Activated CD4-positive, alpha-beta T cell treated with anti-CD3 and anti-CD28 coated beads, Interleukin-2, amount 50 U/mL, for 24 hours (primary cell): ENCODE data around the gene TMEM120A.

ENCODE experiments used
- DNase-seq, 2 donors: peaks; one replicate each; pipeline ENCODE4 v3.0.0-alpha.2; 2020; ENCODE audit warnings: low read depth in 1 of 2, low spot score in 1 of 2

Gene TMEM120A

GRCh38 chr7:75995996-75996395 is 1.6 kb upstream of the TMEM120A start:
- DNase-seq: no peak

- no peak for DNase-seq
These were observed 667 bp upstream of the TMEM120A start for GRCh38 chr7:75995052-75995471.

DNA sequence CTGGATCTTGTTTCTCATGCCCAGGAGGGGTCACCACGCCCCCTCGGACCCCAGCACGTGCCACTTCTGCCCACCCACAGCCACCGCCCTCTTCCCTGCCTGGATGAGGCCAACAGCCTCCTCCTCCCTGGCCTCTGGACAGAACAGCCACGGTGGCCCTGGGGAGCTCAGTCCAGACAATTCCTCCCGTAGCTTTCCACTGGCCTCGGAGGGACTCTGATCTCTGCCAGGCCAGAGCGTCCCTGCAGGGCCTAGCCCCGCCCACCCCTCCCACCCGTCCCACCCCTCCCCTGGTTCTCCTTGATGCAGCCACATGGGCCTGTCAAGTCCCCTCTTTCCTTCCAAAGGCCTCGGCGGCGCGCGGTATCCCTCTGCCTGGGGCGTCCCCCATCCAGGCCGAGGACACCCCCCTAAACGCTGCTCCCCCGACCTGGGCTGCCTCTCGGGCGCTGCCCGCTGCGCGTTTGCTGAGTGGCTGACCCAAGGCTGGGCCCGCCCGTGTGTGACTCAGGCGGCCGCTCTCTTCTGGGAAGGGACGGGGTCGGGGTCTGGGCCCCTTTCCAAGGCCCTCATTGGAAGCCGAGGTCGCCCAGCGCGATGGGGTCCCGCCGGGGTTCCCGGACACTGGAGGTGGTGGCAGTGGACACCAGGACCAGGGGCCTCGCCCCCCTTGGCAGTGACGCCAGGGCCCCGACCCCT is 557 bp downstream of the TMEM120A start:
- DNase-seq: no peak

DNA sequence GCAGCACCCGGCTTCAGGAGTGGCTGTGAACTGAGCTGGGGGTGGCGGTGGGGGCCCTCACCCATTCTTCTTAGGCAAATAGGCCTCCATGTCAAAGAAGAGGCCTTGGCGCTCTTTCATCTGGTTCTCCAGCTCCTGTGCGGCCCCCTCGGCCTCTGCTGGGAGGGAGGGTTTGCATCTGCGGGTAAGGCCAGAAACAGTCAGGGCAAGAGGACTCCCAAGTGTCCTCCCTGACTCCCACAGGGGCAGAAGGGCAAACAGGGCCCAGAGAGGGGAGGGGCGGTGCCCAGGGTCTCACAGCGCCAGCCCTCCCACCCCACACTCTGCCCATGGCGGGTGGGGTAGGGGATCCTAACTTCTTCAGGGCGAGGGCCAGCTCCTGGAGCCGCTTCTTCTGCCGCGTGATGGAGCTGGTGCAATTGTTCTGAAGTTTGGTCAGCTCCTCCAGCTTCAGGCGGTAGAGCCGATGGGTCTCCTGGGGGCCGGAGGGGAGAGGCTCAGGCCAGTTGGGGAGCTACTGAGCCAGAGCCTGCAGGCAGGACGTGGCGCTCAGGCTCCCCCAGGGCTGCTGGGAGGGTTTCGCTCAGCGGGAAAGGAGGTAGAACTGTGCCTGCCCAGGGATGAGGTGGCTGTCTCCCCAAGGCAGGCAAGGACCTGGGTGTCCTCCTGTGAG is 2.2 kb downstream of the TMEM120A start:
- no peak for DNase-seq

DNA sequence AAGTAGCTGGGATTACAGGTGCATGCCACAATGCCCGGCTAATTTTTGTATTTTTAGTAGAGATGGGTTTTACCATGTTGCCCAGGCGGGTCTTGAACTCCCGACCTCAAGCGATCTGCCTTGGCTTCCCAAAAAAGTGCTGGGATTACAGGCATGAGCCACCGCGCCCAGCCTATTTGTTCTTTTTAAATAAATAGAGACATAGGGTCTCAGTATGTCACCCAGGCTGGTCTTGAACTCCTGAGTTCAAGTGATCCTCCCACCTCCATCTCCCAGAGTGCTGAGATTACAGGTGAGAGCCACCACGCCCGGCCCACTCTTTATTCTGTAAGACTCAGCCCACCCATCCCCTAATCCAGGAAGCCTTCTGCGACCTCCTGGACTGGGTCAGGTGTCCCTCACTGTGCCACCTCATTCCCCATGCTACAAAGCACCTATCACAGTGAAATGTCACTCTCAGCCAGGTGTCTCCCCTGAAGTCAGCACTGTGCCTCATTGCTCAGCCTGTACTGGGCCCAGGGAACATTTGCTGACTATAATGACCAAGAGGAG is 2.8 kb downstream of the TMEM120A start:
- no peak for DNase-seq

GRCh38 chr7:75989500-75990388 is 4.7 kb downstream of the TMEM120A start:
- no peak for DNase-seq

DNA sequence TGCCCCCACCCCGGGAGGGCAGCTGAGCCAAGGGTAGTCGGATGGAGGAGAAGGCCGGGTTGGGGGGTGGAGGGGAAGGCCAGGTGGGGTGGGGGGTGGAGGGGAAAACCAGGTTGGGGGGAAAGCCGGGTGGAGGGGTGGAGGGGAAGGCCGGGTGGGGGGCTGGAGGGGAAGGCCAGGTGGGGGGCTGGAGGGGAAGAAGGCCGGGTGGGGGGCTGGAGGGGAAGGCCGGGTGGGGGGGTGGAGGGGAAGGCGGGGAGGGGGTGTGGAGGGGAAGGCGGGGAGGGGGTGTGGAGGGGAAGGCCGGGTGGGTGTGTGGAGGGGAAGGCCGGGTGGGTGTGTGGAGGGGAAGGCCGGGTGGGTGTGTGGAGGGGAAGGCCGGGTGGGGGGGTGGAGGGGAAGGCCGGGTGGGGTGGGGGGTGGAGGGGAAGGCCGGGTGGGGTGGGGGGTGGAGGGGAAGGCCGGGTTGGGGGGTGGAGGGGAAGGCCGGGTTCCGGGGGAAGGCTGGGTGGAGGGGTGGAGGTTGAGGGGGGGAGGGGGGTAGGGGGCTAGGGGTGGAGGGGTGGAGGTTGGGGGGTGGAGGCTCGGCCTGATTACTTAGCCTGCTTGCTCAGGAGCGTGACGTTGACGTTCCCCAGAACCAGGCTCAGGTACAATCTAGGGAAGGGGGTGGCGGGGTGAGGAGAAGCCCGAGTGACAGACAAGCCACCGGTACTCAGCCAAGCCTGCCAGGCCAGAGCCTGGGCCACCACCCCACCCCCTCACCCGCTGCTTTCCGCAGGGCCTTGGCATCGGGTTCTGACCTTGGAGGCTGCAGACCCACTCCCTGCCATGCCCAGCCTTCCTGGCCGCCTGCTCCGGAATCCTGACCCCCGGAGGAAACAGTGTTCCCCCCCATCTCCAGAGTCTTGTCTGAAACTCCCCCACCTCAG is 5.6 kb downstream of the TMEM120A start:
- no peak for DNase-seq

GRCh38 chr7:75987805-75988567 is 6.4 kb downstream of the TMEM120A start:
- DNase-seq: no peak

- no peak for DNase-seq
These were observed 7.2 kb downstream of the TMEM120A start for GRCh38 chr7:75987026-75987804.

DNA sequence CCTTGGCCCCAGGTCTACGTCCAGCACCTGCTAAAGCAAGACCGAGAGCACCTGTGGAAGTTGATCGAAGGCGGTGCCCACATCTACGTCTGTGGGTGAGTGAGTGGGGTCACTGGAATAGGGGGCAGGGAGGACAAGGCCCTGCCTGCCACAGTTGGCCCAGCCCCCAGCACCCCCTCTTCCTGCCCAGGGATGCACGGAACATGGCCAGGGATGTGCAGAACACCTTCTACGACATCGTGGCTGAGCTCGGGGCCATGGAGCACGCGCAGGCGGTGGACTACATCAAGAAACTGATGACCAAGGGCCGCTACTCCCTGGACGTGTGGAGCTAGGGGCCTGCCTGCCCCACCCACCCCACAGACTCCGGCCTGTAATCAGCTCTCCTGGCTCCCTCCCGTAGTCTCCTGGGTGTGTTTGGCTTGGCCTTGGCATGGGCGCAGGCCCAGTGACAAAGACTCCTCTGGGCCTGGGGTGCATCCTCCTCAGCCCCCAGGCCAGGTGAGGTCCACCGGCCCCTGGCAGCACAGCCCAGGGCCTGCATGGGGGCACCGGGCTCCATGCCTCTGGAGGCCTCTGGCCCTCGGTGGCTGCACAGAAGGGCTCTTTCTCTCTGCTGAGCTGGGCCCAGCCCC is 8.1 kb downstream of the TMEM120A start:
- no peak for DNase-seq

DNA sequence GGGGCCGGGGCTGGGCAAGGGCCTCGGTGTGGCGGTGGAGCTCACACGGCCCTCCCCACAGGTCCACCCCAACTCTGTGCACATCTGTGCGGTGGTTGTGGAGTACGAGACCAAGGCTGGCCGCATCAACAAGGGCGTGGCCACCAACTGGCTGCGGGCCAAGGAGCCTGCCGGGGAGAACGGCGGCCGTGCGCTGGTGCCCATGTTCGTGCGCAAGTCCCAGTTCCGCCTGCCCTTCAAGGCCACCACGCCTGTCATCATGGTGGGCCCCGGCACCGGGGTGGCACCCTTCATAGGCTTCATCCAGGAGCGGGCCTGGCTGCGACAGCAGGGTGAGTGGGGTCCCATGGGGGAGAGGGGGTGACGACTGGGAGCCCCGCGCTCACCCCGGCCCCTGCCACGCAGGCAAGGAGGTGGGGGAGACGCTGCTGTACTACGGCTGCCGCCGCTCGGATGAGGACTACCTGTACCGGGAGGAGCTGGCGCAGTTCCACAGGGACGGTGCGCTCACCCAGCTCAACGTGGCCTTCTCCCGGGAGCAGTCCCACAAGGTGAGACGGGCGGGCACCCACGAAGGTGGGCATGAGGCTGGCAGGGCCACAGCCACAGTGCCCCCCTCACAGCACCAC is 8.8 kb downstream of the TMEM120A start:
- no peak for DNase-seq

DNA sequence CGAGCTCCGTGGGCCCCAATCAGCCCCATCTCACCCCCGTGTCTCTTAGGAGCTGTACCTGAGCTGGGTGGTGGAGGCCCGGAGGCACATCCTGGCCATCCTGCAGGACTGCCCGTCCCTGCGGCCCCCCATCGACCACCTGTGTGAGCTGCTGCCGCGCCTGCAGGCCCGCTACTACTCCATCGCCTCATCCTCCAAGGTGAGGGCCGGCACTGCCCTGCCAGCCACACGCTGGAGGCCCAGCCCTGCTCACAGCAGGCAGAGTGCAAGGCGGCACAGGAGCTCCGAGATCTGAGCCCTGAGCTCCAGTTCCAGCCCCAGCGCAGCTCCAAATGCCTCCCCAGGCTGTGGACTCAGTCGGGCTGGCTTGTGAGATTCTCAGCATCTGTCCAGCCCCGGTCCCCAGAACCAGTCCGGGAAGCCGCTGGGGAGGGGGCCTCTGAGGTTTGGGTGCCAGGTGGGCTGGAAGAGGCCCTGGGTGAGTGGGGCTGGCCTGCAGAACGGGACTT is 9.3 kb downstream of the TMEM120A start:
- no peak for DNase-seq

DNA sequence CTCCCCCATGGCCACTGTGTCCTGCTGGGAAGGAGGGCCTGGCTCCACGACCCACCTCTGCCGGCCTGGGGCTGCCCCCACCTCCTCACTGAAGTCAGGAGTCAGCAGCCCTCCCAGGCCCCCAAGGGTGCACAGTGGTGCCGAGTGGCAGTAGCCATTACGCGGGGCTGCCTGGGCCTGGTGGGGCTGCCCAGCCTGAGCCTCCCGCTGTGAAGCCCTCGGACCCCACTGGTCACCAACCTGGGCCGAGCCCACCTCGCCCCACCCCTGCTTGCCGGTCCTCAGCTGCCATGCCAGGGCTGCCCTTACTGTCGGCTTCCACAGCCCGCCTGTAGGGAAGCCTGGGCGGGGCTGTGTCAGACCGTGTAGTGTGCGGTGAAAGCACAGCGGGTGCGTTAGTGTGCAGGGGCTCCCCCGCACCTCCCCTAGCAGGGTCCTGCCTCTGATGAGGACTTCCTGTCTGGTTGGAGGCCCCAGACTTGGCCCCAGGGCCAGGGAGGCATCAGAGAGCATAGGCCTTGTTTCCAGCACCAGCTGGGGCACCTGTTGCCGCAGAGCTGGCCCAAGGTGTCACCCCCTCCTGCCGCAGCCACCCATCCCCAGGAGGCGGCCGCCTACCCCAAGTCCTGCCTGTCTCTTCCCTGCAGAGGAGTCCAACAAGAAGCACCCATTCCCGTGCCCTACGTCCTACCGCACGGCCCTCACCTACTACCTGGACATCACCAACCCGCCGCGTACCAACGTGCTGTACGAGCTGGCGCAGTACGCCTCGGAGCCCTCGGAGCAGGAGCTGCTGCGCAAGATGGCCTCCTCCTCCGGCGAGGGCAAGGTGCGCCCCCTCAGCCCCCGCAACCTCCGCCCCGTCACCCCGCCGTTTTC is 10.0 kb downstream of the TMEM120A start:
- no peak for DNase-seq

DNA sequence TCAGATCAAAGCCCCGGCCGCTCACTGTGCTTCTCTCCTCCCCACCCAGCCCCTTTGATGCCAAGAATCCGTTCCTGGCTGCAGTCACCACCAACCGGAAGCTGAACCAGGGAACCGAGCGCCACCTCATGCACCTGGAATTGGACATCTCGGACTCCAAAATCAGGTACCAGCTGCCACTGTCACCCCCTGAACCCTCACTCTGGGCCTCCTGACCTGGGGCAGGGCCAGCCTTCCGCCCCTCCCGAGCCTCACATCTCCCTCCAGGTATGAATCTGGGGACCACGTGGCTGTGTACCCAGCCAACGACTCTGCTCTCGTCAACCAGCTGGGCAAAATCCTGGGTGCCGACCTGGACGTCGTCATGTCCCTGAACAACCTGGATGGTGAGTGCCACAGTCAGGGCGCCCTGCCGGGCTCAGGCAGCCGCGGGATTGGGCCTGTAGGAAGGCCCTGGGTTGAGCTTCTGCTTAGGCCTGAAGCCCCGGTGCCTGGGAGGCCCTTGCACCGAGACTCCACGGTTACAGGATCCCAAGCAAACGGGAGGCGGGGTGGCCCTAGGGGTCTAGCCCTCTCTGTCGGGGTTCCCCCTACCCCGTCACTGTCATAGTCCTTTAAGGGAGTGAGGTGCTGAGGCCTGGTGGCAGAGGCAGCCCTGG is 10.8 kb downstream of the TMEM120A start:
- no peak for DNase-seq

DNA sequence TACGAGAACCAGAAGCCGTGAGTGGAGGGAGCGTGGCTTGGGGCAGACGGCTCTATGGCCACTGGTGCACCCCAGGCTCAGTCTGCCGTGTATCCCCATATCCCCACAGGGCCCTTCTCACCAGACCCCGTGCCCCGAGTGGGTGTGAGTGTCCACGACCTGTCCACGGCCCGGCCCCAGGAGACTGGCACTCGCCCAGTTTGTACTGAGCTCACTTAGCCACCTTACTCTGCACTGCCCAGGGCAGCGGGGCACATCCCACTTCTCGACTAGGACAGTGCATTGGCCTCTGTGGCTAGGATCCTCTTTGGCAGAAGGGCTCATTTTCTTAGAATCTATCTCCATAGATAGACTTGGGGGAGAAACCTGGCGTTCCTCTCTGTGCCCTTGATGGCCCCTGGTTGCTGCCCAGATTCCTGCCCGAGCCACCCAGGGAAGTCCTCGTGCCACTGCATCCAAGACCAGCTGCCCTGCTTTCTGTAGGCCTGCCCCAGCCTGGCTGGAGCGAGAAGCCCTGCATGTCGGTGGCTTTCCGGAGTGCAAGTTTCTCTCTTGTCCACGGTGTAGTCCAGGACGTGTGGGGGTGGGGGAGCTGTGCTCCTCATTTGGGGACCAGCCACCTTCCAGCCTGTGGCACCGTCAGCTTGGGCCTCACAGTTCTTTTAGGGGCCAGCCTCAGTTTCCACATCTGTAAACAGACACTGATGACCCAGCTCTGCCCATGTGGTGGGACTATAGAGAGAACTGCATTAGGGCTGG is 11.9 kb downstream of the TMEM120A start:
- no peak for DNase-seq
